Fibroblast of upper back skin (primary cell): Measurements from ENCODE around the gene CD48.
"Not testable (repeated sequence)": the region's sequence is repeated elsewhere in the genome, so short reads cannot be mapped to it uniquely, and the experiment has no call there.

Source experiments
- DNase-seq: peaks from one replicate; pipeline ENCODE4 v3.0.0-alpha.2; 2013

The CD48 gene

DNA sequence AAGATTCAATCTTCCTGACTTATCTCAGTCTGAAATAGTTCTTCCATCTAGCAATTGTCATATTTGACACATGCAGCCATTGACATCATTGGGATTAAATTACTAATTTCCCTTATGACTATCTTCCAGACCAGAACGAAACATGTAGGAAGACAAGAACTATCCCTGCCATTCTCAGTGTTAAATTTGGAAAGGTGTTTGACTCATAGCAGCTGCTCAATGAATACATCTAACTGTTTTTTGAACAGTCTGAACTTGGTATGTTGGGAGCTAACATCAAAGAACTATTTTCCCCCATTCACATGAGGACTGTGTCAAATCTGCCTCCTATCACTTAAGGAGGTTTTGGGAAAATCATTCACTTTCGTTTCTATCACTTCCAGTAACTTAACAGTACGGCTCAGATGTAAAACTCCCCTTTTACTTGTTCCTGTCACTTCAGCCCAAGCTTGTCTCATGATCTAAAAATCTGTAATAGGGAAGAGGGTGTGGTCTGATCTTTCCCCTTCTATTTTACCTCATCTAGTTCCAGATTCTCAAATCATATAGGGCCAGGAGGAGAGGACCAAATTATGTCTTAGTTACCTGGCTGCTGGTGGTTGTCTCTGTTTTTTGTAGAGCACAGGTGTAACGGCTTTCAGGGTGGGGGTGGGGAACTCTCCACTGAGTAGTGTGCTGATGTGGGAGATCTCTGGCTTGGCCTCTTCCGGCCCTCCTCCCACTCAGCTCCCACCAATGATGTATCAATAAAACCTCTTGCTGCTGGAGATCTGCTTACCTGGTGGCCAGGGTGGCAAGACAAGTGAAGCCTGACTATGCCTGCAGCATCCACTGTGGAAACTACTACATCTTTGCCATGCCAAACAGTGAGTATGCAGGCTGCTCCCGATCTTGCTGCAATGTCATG lies 38.6 kb downstream of the CD48 start:
- DNase-seq = no peak

DNA sequence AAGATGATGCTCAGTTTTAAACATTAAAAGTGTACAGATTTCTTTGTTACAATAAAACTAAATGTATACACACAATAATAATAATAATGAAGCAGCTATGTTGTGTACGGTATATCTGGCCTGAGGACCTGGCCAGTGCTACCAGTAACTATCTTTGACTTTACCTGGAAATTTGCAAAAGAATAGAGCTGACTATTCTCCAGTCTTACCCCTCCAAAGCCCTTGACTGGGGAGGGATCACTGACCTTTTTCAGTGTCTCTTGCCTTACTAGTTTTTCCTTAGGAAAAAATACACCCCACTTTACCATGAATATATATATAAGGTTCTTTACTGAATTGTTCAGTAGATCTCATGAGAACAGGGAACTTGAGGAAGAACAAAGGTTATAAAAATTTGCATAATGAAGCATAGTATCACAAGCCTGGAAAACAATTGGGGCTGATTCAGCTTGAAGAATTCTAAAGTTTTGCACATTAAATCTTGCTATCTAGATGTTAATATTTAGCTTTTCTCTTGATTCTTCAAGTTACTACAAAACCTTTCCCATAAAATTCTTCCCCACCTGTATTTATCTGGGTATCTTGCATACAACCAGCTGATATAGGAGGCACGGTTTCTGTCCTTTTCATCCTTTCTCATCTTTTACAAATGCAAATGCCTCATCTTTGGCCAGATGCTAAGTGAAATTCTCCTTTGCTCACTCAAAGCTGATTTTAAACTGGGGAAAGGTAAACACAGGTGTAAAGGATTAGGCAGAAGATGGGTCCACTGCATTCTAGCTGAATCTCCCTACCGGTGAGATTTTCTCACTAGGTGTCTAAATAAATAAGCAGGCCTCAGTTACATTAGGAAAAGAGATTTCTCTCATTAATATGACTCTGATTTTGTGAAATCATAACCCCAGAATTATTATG lies 39.8 kb downstream of the CD48 start:
- DNase-seq = no peak

DNA sequence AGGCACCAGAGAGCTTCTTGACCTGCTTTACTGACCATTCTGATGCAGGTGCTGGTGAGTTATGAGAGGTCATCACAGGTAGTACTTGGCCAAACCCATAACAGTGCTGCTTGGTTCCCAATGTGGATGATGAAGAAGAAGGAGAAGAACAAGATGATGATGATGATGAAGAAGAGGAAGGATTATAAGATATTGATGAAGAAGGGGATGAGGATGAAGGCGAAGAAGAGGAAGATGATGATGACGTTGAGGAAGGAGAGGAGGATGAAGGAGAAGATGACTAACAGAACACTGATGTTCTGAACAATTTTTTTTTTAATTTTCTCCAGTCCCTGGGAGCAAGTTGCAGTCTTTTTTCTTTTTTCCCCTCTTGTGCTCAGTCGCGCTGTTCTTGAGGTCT lies 40.9 kb downstream of the CD48 start:
- no peak for DNase-seq

DNA sequence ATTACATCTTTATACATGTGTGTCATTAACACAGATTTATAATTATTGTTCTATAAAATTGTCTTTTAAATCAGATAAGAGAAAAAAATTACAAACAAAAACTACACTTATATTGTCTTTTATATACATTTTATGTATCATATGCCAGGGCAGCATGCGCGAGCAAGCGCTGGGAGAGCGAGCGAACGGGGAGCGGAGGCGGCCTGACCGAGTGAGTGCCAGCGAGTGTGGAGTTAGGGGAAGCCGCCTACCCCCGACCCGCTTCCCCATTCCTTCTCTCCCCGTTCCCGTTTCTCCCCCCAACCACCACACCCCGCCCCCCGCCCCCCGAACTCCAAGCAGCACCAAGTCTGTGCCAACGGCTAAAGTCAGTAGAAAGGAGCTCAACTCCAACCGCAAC lies 41.8 kb downstream of the CD48 start:
- DNase-seq = no peak

DNA sequence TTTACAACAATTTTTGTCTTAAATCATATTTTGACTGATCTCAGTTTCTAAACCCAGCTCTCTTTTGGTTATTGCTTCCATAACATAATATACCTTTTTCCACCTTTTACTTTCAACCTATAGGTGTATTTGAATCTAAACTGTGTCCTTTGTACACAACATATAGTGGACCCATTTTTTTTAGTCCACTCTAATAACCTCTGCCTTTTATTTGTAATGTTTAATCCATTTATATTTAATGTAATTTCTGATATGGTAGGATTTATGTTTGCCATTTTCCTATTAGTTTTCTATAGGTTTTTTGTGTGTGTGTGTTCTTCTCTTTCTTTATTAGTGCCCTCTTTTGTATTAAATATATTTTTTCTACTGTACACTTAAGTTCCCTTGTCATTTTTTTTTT lies 42.3 kb downstream of the CD48 start:
- no peak for DNase-seq

DNA sequence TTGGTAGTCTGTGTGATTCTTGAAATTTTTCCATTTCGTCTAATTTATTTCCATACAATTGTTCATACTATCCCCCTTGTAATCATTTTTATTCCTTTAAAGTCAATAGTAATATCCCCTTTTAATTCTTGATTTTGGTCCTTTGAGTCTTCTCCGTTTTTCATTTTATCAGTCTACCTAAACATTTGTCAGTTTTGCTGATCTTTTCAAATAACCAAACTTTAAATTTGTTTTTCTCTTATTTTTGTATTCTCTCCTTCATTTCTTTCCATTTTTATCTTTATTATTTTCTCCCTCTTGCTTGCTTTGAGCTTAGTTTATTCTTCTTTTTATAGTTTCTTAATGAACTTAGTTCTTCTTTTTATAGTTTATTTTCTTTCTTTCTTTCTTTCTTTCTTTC lies 43.7 kb downstream of the CD48 start:
- no peak for DNase-seq

DNA sequence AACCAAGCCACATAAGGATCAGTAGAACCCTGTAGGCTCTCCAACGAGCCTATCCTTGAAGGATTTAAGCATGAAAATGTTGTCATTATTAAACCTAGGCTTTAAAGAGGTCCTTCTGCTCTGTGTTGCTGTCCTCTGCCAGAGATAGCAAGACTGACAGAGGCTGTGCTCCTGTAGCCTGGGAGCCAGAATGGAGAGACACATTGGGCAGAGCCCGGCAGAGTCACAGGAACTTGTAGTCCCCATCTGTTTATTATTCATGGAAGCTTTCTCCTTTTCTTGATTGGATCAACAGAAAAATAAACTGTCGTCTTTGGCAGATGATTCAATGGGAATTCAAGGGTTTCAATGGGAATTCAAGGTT lies 45.6 kb downstream of the CD48 start:
- no peak for DNase-seq

DNA sequence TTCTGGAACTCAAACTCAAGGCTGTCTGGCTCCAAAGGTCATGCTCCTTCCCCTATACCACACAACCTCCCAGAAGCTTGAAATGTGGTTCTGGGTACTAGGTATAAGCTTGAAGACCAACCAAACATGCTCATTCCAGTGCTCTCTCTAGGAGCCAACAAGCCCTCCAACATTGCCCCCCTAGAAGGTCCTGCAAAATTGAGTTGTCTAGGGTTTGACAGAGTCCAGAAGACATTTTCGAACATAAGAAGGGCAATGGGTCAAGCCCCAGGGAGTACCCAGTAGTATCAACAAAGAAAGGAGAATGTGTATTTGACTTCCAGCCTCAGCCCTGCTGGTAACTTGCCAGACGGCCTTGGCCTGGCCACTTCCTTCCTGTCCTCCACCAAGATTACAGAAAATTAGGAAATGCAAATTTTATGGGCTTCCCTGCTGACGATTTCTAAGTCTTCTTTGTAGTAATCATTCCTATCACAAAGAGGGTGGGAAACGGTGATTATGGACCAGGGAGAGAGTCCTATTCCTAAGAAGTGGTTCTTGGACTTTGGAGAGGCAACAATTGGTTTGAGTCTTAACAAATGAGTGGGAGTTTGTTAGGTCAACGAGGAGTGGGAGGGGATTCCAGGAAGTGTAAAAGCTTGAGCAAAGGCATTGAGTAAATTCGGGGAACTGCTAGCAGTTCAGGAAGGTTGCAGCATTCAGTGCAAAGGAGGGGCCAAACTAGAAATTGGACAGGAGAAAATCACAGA lies 46.1 kb downstream of the CD48 start:
- DNase-seq = no peak

DNA sequence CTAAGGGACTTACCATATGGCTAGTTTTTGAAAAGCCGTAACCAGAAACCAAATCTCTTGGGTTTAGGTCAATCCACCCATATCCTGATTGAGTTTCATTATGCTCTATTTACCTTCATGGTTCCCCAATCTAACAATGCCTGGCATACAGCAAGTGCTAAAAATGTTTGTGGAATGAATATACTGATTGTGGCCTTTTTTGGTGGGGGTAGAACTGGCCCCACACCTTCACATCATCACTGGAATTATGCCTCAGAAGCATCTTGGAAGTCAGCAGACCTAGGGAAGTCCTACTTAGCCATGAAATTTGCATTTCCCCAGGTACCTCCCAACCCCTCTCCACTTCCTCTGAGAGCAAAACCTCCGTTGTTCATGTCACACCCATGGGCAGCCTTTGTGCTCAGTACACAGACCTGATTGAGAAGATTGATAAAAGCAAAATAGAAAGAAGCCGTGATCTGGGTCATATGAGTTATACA lies 47.0 kb downstream of the CD48 start:
- no peak for DNase-seq

DNA sequence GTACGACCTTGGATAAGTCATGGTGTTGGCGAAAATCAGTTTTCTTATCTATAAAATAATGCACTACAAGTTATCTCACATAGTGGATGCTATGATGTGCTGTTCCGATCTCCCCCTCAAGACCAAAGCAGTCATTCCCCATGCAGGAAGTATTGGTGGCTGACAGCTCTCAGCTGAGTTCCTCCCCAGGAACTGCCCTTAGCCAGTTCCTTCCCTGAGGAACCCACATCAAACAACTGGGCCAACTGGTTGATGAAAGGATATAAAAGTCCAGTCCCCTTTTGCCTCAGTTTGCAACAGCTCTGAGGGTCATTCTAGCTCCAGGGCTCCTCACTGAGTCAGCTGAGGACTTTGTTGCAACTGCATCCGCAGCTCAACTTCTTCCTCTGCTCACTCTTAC lies 48.7 kb downstream of the CD48 start:
- DNase-seq = no peak

DNA sequence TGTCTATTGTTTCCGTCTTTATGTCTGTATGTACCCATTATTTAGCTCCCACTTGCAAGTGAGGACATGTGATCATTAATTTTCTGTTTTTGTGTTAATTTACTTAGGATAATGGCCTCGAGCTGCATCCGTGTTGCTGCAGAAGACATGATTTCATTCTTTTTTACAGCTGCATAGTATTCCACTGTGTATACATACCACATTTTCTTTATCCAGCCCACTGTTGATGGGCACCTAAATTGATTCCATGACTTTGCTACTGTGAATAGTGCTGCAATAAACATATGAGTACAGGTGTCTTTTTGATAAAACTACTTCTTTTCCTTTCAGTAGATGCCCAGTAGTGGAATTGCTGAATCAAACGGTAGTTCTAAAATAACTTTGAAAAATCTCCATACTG lies 52.1 kb downstream of the CD48 start:
- DNase-seq = no peak

DNA sequence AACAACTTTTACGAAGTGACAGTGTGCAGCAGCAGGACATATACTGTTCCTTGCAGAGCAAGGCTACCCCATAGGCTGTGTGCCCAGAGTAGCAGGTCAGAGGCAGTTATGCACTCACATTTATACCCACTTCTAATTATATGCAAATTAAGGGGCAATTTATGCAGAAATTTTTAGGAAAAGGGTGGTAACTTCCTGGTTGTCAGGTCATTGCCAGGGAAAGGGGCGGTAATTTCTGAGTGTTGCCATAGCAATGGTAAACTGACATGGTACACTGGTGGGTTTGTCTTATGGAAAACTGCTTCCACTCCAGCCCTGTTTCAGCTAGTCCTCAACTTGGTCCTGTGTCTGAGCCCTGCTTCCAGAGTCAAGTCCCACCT lies 52.8 kb downstream of the CD48 start:
- DNase-seq = no peak

DNA sequence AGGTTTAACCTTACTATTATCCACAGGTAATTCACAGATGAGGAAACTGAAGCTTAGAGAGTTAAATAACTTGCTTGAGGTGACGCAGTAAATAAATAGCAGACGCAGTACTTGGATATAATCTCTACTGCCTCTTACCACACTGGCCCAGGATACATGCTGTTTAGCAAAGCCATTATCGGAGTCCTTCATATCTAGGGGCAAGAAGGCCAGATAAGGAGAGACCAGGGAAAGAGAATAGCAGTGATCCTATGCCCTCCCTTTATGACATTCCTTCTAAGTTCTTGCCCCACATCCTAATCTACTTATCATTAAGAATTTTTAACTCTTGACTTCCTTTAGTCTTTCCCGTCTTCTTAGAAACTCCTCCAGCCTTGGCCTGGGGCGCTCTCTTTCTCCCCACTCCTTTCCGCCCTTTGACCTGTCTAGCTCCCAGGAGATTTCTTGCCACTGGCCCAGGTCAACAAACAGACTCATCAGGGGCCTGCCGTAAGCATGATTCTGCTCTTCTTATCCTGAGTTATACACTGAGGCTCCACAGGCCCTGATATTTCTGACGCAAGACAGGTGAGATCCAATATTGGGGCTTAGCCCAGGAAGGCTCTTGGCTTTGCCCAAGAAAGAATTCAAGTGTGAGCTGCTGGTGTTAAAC lies 53.3 kb downstream of the CD48 start:
- no peak for DNase-seq

DNA sequence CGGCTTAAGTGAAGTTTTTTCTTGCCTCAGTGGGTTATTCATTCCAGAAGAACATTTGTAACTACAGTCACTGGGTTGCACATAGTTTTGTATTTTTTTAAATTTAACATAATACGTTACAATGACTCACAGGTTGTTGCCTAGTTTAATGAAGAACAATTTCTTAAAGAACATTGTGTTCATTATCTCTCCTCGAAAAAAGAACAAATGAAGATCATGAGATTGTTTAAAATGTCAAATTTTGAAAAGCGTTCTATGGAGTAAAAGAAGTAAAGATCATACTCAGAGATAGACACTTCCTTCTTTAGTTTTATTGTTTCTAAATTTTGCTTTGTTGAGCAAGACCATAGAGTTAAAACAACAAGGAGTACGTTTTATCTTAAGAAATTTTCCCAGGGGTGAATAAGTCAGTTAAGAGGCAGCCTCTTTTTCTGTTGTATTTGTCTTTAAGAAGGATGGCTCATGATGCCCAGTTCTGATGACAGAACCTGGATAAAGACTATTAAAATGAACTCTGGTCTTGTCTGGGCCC lies 54.3 kb downstream of the CD48 start:
- no peak for DNase-seq

DNA sequence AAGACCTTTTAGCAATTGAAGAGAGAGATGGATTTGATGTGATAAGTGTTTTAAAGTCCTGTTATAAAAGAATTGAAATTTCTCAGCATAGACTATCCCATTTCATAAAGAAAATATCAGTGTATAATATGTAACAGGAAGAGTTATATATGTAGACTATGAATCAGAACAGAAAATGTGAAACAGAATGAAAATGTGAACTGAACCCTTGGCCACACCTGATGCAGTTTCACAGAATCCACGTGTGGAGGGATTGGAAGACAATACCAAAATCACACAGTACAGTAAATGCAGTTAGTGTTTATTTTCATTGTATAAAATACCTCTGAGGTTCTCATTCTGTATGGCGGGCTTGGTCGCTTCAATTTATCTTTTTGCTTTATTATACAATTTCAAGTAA lies 54.9 kb downstream of the CD48 start:
- DNase-seq = no peak

DNA sequence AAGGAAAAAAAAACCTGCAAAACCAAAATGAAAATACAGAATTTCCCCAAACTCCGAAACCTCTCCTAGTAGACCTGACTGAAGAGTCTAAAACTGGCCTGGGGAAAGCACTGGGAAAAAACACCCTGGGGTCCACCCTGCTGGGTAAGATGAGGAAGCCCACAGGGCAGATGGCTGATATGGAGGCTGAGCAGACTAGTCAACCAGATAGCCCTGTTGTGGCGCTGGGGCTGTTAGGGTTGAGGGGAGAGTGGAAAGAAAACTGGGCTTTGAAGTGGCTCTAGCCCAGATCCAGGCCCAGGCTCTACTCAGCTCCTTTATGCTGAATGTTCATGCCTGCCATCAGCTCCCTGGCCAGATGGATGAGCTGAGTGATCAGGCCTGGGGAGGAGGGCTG lies 58.0 kb downstream of the CD48 start:
- DNase-seq = no peak

DNA sequence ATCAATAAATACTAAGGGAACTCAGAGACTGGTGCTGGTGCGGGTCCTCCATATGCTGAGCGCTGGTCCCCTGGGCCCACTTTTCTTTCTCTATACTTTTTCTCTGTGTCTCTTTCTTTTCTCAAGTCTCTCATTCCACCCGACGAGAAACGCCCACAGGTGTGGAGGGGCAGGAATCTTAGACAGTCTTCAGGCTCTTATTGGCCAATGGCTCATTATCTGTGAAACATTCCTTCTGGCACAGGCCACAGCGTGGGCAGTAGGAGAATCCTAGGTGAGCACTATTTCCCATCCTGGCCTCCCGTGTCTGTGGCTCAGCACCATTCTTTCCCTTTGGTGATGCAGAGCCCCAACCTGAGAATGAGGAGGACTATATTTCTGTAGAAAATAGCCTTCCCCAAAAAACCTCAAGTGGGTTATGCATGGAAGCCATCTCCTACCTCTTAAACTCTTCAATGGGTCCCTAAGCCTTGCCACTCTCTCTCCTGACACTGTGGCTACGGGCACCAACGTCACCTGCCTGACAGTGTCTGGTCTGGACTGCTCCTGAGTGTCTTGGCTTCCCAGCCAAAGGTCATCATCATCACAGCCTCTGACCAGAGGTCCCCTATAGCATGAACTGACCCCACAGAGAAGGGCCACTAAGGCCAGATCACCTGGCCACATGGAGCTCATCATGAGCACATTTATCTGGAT lies 58.5 kb downstream of the CD48 start:
- DNase-seq = no peak

DNA sequence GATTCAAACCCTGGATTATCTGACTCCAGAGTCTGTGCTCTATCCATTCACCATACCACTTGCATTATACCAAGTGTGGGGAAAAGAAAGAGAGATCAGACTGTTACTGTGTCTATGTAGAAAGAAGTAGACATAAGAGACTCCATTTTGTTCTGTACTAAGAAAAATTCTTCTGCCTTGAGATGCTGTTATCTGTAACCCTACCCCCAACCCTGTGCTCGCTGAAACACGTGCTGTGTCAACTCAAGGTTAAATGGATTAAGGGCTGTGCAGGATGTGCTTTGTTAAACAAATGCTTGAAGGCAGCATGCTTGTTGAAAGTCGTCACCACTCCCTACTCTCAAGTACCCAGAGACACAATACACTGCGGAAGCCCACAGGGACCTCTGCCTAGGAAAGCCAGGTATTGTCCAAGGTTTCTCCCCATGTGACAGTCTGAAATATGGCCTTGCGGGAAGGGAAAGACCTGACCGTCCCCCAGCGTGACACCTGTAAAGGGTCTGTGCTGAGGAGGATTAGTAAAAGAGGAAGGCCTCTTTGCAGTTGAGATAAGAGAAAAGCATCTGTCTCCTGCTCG lies 59.5 kb downstream of the CD48 start:
- not testable (repeated sequence) for DNase-seq

DNA sequence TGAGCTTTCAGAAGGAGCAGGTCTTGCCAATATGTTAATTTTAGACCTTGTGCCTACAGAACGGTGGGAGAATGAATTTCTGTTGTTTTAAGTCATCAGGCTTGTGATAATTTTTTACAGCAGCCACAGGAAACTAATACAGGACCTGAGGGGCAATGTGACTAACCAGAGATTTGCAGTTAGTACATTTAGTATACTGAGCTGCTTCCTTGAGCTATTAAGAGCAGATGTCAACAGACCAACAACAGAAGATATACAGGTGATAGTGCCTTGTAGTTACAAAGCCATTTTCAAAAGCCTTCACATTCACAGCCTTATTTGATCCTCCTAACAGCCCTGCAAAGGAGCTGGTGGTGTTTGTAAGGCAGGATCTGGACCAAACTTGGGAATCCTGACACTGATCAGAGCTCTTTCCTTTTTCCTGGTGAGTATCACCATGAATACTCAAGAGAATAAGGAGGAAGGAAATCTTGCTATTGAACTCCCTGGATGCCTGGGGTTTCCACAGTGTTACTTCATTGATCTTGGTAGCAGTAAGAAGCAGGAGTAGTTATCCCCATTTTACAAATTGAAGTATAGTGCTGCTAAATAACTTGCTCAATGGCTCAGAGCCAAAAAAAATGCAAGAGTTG lies 60.1 kb downstream of the CD48 start:
- no peak for DNase-seq

DNA sequence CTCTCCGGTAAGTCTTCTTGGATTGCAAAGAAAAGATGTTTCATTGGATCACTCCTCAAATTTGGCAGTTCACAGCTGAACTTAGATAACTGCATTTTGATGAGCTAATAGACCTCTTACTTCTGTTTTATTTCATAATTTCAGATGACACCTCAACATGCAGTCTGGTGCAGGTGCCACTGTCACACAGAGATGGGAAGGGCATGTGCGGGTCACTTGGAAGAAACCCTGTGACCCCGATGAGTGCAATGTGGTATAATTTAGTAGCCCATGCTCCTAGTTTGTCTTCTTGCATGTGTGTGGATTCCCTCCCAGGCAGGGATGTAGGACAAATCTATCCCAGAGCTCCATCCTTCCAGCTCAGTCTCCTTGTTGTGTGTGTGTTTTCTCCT lies 64.3 kb downstream of the CD48 start:
- no peak for DNase-seq
